HG03060 (cell line): ENCODE measurements around the gene EMX1.

Experiments
- ATAC-seq: cut with Tn5 transposase; IDR thresholded peaks from one replicate; pipeline ENCODE4 v1.9.1; 2021; ENCODE audit warnings: low read depth, moderate number of reproducible peaks; ENCODE audit not compliant: unreplicated experiment

EMX1 gene

GRCh38 chr2:72956050-72956395, 38.7 kb downstream of the EMX1 start:
- no peak for ATAC-seq

- ATAC-seq = no peak
Measured at GRCh38 chr2:72956936-72957335, 39.6 kb downstream of the EMX1 start.

- no peak for ATAC-seq
Measured at GRCh38 chr2:72958542-72959385, 41.4 kb downstream of the EMX1 start.

GRCh38 chr2:72959554-72959953, 42.2 kb downstream of the EMX1 start:
- ATAC-seq = no peak

- ATAC-seq = no peak
Measured at GRCh38 chr2:72959995-72960981, 43.0 kb downstream of the EMX1 start.

GRCh38 chr2:72961036-72961720, 43.9 kb downstream of the EMX1 start:
- no peak for ATAC-seq

- no peak for ATAC-seq
Measured at GRCh38 chr2:72961853-72962468, 44.6 kb downstream of the EMX1 start.

GRCh38 chr2:72962911-72963310, 45.6 kb downstream of the EMX1 start:
- ATAC-seq = no peak

GRCh38 chr2:72963423-72964145, 46.3 kb downstream of the EMX1 start:
- no peak for ATAC-seq

GRCh38 chr2:72964146-72964525, 46.8 kb downstream of the EMX1 start:
- no peak for ATAC-seq

- no peak for ATAC-seq
Measured at GRCh38 chr2:72965016-72965415, 47.7 kb downstream of the EMX1 start.

GRCh38 chr2:72965770-72966450, 48.6 kb downstream of the EMX1 start:
- ATAC-seq = no peak

GRCh38 chr2:72968286-72968685, 51.0 kb downstream of the EMX1 start:
- no peak for ATAC-seq

- ATAC-seq = no peak
Measured at GRCh38 chr2:72969706-72970105, 52.4 kb downstream of the EMX1 start.

GRCh38 chr2:72971036-72971435, 53.7 kb downstream of the EMX1 start:
- no peak for ATAC-seq

- ATAC-seq = no peak
Measured at GRCh38 chr2:72972352-72973136, 55.2 kb downstream of the EMX1 start.

- ATAC-seq = no peak
Measured at GRCh38 chr2:72973137-72973535, 55.8 kb downstream of the EMX1 start.

GRCh38 chr2:72973566-72974435, 56.5 kb downstream of the EMX1 start:
- ATAC-seq = no peak
